ENCODE measurements around the gene AGFG2.

Gene AGFG2

DNA sequence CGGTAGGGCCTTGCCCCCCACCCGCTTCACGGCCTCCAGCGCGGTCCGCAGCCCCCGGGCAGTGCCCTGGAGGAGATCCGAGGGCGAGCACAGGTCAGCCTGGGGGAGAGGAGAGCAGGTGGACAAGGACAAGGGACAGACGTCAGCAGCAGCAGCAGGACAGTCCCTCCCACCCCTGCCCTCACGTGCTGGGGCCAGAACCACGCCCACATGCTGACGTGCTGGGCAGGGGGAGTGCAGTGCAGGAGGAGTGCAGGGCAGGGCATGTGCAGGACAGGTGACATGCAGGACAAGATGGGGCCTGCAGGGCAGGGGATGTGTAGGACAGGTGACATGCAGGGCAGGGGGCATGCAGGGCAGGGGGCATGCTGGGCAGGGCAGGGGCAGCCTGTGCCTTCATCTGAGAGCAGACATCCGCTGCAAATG, 36.2 kb downstream of the AGFG2 start:
- TF ChIP-seq, protein P1, sequence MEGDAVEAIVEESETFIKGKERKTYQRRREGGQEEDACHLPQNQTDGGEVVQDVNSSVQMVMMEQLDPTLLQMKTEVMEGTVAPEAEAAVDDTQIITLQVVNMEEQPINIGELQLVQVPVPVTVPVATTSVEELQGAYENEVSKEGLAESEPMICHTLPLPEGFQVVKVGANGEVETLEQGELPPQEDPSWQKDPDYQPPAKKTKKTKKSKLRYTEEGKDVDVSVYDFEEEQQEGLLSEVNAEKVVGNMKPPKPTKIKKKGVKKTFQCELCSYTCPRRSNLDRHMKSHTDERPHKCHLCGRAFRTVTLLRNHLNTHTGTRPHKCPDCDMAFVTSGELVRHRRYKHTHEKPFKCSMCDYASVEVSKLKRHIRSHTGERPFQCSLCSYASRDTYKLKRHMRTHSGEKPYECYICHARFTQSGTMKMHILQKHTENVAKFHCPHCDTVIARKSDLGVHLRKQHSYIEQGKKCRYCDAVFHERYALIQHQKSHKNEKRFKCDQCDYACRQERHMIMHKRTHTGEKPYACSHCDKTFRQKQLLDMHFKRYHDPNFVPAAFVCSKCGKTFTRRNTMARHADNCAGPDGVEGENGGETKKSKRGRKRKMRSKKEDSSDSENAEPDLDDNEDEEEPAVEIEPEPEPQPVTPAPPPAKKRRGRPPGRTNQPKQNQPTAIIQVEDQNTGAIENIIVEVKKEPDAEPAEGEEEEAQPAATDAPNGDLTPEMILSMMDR (IDR thresholded peaks at IDR 0.05; ENCODE audit: low read depth, low read length, missing control alignments): no peak
- no peak overlapping the region for H3K4me3 ChIP-seq (replicated peaks; ENCODE audit: low read depth, low read length)

DNA sequence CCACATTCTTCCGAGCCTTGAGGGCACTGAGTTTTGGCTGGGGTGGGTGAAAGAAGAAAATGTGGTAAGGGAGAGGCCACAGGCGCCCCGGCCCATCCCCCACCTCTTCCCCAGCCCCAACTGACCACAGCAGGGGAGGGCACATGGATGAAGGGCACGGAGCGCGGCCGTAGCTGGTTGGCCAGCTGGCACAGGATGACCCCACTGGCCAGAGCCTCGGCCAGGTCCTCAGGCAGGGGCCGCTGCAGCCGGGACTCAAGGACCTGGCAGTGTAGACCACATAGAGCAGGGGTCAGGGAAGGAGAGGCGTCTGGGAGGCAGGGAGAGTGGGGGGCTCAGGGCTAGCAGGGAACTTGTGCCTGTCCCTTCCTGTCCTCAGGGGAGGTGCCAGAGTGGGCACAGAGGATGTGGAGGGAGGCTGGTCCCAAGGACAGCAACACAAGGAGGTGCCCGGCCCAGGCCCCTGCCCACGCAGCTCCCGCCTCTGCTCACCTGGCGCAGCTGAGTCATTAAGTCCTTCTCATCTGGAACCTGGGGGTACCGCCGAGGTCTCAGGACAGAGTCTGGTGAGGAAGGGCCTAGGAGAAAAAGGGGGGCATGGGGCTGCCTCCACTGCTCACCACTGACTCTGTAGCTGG, 36.9 kb downstream of the AGFG2 start:
- H3K4me3 ChIP-seq (replicated peaks; ENCODE audit: low read depth, low read length): no peak overlapping the region
- TF ChIP-seq, protein P1 (IDR thresholded peaks at IDR 0.05; ENCODE audit: low read depth, low read length, missing control alignments): no peak

More for the DNA sequence above, 36.2 kb downstream of the AGFG2 start:
- no peak for DNase-seq (ENCODE audit: extremely low read depth, low read depth)

DNA sequence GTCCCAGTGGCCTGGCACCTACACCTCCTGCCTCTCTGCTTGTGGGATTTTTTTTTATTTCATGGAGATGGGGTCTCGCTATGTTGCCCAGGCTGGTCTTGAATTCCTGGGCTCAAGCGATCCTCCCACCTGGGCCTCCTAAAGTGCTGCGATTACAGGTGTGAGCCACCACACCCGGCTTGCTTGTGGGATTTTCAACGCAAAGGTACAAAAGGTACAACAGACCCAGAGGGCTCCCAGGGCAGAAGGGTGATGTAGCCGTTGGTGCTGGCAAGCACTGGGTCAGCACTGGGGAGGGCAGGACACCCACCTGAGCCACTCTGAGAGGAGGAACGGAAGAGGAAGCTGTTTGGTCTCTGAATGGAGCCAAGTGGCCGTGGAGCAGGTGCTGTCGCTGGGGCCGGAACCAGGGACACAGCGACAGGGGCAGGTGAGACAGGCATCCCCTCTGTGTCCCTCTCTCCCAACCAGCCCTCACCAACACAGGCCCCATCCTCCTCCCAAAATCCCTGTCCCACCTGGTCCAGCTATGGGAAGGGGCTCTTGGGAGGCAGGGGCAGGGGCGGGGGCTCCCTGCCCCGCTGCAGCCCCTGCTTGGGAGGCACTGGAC, 37.5 kb downstream of the AGFG2 start:
- no peak overlapping the region for H3K4me3 ChIP-seq (replicated peaks; ENCODE audit: low read depth, low read length)
- TF ChIP-seq, protein P1 (IDR thresholded peaks at IDR 0.05; ENCODE audit: low read depth, low read length, missing control alignments): no peak
- DNase-seq (ENCODE audit: extremely low read depth, low read depth): no peak

More for the DNA sequence above, 36.9 kb downstream of the AGFG2 start:
- no peak for DNase-seq (ENCODE audit: extremely low read depth, low read depth)

DNA sequence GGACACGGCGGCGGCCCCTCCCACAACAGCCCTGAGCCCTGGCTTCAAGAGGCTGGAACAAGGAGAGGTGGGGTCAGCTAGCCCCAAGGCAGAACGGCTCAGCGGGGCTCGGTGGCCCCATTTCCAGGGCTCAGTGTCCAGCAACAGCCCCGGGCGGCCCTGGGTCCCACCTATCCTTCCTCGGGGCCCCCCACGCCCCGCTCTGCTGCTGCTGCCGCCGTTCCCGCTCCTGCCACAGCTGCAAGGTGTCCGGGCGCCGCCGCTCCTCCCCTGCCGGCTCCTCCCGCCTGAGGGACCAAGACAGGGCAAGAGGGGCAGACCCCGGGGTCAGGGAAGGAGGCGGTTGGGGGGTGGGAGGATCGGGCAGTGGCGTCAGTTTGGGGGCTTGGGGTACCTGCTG, 38.1 kb downstream of the AGFG2 start:
- H3K4me3 ChIP-seq (replicated peaks; ENCODE audit: low read depth, low read length): no peak overlapping the region
- DNase-seq (ENCODE audit: extremely low read depth, low read depth): no peak
- TF ChIP-seq, protein P1 (IDR thresholded peaks at IDR 0.05; ENCODE audit: low read depth, low read length, missing control alignments): no peak

DNA sequence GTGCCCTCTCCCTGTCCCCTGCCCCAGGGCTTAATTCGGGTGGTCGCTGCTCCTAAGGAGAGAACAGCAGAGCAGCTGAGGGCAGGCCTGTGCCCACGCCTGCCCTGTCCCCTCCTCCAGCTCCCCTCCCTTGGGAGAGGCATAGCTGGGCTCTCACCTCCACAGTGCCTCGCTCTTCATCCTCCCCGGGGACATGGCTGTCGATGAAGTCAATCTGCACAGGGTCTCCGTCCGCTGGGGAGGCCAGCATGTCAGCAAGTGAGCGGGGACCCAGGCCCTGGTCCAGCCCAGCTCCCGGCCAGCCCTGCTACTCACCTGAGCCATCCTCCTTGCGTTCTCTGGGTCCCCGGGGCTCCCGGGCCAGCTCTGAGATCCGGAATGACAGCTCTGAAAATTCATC, 38.5 kb downstream of the AGFG2 start:
- TF ChIP-seq, protein P1 (IDR thresholded peaks at IDR 0.05; ENCODE audit: low read depth, low read length, missing control alignments): no peak
- no peak overlapping the region for H3K4me3 ChIP-seq (replicated peaks; ENCODE audit: low read depth, low read length)
- no peak for DNase-seq (ENCODE audit: extremely low read depth, low read depth)

DNA sequence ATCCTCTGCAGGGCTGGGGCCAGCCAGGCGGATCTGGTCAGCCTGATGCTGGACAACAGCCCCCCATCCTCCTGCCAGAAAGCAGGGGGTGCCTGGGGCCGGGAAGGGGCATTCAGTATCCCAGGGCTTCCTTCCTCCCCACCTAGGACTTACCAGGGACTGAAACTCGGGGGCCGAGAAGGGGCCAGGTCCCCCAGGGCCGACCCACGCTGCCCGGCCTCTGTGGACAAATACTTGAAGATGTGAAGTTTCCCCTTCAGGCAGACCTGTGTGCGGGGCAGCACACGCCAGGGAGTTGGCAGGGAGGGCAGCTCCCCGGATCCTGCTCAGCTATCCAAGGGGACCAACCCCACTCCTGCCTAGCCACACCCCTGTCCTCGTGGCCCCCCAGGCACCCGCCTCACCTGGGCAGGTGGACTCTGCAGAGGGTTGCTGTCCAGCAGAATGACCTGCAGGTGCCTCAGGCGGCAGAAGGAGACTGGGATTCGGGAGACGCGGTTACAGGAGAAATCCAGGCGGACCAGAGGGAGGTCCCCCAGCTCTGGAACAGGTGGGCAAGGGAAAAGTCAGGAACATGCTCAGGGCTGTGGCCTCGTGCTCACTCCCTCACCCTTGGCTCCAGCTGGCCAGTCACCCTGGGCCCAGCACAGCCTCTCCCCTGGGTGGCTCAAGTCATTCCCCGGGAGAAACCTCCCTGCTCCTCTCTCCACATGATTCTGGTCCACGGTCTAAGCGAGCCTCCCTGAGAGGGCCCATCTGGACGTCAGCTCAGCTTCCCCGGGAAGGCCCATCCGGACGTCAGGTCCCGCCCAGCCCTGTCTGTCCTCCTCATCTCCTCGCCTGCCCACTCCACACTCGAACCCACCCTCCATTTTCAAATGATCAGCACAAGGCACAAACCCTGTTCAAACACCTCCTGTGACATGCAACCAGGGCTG, 39.5 kb downstream of the AGFG2 start:
- TF ChIP-seq, protein P1 (IDR thresholded peaks at IDR 0.05; ENCODE audit: low read depth, low read length, missing control alignments): no peak
- no peak overlapping the region for H3K4me3 ChIP-seq (replicated peaks; ENCODE audit: low read depth, low read length)
- DNase-seq (ENCODE audit: extremely low read depth, low read depth): no peak
